Body of pancreas (tissue), 4 donors: ENCODE measurements around the gene HADH. TPM values are rescaled to one million over a fixed set of nuclear protein-coding genes. Genes with fewer than 3 reads are reported as not detected.

Source experiments
- ATAC-seq: fragments of 150-250 bp; one replicate; pipeline ENCODE4 v1.9.1; 2016
- DNase-seq, 4 donors: peaks; one replicate each; pipeline ENCODE4 v3.0.0-alpha.2; 2019
- H3K27ac ChIP-seq, 4 donors: fragments of 200-600 bp; sonication (generic); 1 replicate in 3 of 4; 2 replicates in 1 of 4; pipeline versions ENCODE4 v1.5.1 to v1.6.1; 2016 to 2019; ENCODE audit warnings: mild to moderate bottlenecking in 1 of 4, mixed read lengths in 1 of 4, moderate library complexity in 1 of 4
- H3K27me3 ChIP-seq, 2 donors: fragments of 200-600 bp; sonication (generic); one replicate each; pipeline ENCODE4 v1.6.0; 2016; ENCODE audit warnings: mild to moderate bottlenecking in 1 of 2
- H3K36me3 ChIP-seq, 2 donors: fragments of 200-600 bp; sonication (generic); replicated peaks in 1 of 2; 2 replicates each; pipeline ENCODE4 v1.5.1; 2016; ENCODE audit warnings: low read depth in 2 of 2; ENCODE audit not compliant: insufficient read depth in 1 of 2
- H3K4me1 ChIP-seq: fragments of 200-600 bp; sonication (generic); one replicate; pipeline ENCODE4 v1.6.0; 2016
- H3K4me3 ChIP-seq, 2 donors: fragments of 200-600 bp; sonication (generic); 1 replicate in 1 of 2; 2 replicates in 1 of 2; pipeline ENCODE4 v1.5.1; 2016 to 2019
- H3K9me3 ChIP-seq, 3 donors: fragments of 200-600 bp; sonication (generic); 1 replicate in 2 of 3; 2 replicates in 1 of 3; pipeline ENCODE4 v1.5.1; 2016
- POLR2A ChIP-seq, 3 donors: fragments of 450-650 bp; IDR thresholded peaks; one replicate each; pipeline ENCODE4 v1.6.1; 2016; ENCODE audit warnings: antibody characterized with exemption in 3 of 3, mild to moderate bottlenecking in 2 of 3
- WGBS, 2 donors: methylation state at CpG; one replicate each; pipeline ENCODE4 v1.1.5; 2017; 5-methylcytosine and 5-hydroxymethylcytosine counted together
- intact Hi-C: fragments of 100-400 bp; cut with DNase I; formaldehyde crosslinking; loops from one replicate; pipeline ENCODE4 v1.15.1; 2023
- total RNA-seq, 2 donors: library from RNA; depleted of rRNA; stranded (reverse); fragments of >200 nt; gene quantifications; one replicate each; pipeline ENCODE4 v1.1.0, GENCODE V29; 2016
- TF ChIP-seq, protein P1 (sequence below), 7 experiments: fragments of 450-650 bp in 4 of 7; fragments of 200-600 bp in 3 of 7; sonication (generic) in 3 of 7; IDR thresholded peaks; one replicate each; pipeline ENCODE4 v1.5.1; 2016 to 2019; ENCODE audit warnings: antibody characterized with exemption in 7 of 7

HADH gene
- total RNA-seq, 2 donors from 2014 or later, result 23.9 to 34.6 TPM

DNA sequence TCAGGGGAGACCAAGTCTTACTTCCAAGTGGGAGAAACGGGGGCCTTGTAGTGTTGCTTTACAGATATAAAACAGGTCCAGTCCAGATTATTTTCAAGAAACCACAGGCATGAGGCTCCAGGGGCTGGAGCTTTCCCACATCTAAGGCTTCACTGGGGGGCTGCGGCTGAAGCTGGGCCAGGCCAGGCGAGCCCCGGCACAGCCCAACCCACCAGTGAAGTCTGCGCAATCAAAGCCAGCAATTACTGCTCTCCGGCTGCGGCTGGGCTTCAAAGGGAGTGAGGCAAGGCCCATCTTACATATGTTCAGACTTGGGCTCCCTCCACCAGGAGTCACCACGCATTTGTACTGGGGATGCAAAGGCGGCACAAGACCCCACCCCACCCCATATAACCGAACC lies 61.7 kb downstream of the HADH start:
- WGBS, 2 donors, result 72 to 89% methylated on average over 4 to 10 of the region's 10 CpGs
- DNase-seq, result no peak
- Histone ChIP-seq H3K36me3 (no peaks in the 10 kb centered on the region), H3K27ac (no peak overlapping the region), H3K27me3 (no peaks in the 10 kb centered on the region), H3K9me3 (no peaks in the 10 kb centered on the region), H3K4me1 (no peaks in the 10 kb centered on the region), H3K4me3 (no peak overlapping the region)
- ATAC-seq, result no peak
- intact Hi-C loops, result no loop called here
- TF ChIP-seq, protein P1, sequence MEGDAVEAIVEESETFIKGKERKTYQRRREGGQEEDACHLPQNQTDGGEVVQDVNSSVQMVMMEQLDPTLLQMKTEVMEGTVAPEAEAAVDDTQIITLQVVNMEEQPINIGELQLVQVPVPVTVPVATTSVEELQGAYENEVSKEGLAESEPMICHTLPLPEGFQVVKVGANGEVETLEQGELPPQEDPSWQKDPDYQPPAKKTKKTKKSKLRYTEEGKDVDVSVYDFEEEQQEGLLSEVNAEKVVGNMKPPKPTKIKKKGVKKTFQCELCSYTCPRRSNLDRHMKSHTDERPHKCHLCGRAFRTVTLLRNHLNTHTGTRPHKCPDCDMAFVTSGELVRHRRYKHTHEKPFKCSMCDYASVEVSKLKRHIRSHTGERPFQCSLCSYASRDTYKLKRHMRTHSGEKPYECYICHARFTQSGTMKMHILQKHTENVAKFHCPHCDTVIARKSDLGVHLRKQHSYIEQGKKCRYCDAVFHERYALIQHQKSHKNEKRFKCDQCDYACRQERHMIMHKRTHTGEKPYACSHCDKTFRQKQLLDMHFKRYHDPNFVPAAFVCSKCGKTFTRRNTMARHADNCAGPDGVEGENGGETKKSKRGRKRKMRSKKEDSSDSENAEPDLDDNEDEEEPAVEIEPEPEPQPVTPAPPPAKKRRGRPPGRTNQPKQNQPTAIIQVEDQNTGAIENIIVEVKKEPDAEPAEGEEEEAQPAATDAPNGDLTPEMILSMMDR (IDR thresholded peaks at IDR 0.05), result no peak
- no peak for TF ChIP-seq POLR2A (IDR thresholded peaks at IDR 0.05)

GRCh38 chr4:108052558-108053120 lies 63.0 kb downstream of the HADH start:
- Histone ChIP-seq H3K9me3 (no peaks in the 10 kb centered on the region), H3K4me3 (no peak overlapping the region), H3K27me3 (no peaks in the 10 kb centered on the region), H3K36me3 (no peaks in the 10 kb centered on the region), H3K4me1 (no peaks in the 10 kb centered on the region), H3K27ac (no peak overlapping the region)
- DNase-seq (no peak), ATAC-seq (no peak)
- TF ChIP-seq, protein P1 (IDR thresholded peaks at IDR 0.05), result no peak
- TF ChIP-seq POLR2A (IDR thresholded peaks at IDR 0.05), result no peak
- 67 to 89% methylated on average over 2 of the region's 2 CpGs for WGBS, 2 donors
- intact Hi-C loops, result no loop called here

- DNase-seq (no peak), ATAC-seq (peak; percentile 45)
- H3K9me3 ChIP-seq, result no peaks in the 10 kb centered on the region
- no peaks in the 10 kb centered on the region for H3K36me3 ChIP-seq
- intact Hi-C loops, result no loop called here
- WGBS, 2 donors, result 44 to 48% methylated on average over 1 of the region's 1 CpG
- no peak overlapping the region for H3K27ac ChIP-seq
- TF ChIP-seq, protein P1 (IDR thresholded peaks at IDR 0.05), result no peak
- no peak for TF ChIP-seq POLR2A (IDR thresholded peaks at IDR 0.05)
- H3K4me3 ChIP-seq, result no peak overlapping the region
- H3K27me3 ChIP-seq, result no peaks in the 10 kb centered on the region
- no peaks in the 10 kb centered on the region for H3K4me1 ChIP-seq
These were observed 63.6 kb downstream of the HADH start for GRCh38 chr4:108053251-108053711.

- no peak for TF ChIP-seq POLR2A (IDR thresholded peaks at IDR 0.05)
- TF ChIP-seq, protein P1 (IDR thresholded peaks at IDR 0.05), result no peak
- Histone ChIP-seq H3K27me3 (no peaks in the 10 kb centered on the region), H3K9me3 (no peaks in the 10 kb centered on the region), H3K4me3 (no peak overlapping the region), H3K27ac (no peak overlapping the region), H3K36me3 (no peaks in the 10 kb centered on the region), H3K4me1 (no peaks in the 10 kb centered on the region)
- no peak for DNase-seq
- WGBS, 2 donors, result 79 to 84% methylated on average over 16 of the region's 16 CpGs
- intact Hi-C loops, result no loop called here
- no peak for ATAC-seq
These were observed 64.4 kb downstream of the HADH start for GRCh38 chr4:108054025-108054638.

- whole genome bisulfite sequencing, 2 donors, result 78 to 91% methylated on average over 3 of the region's 3 CpGs
- DNase-seq (no peak), ATAC-seq (no peak)
- H3K27me3 ChIP-seq, result no peaks in the 10 kb centered on the region
- H3K4me1 ChIP-seq, result no peaks in the 10 kb centered on the region
- no peaks in the 10 kb centered on the region for H3K36me3 ChIP-seq
- H3K27ac ChIP-seq, result no peak overlapping the region
- H3K4me3 ChIP-seq, result no peak overlapping the region
- H3K9me3 ChIP-seq, result no peaks in the 10 kb centered on the region
- no peak for TF ChIP-seq POLR2A (IDR thresholded peaks at IDR 0.05)
- TF ChIP-seq, protein P1 (IDR thresholded peaks at IDR 0.05), result no peak
- intact Hi-C loops, result no loop called here
These were observed 66.1 kb downstream of the HADH start for GRCh38 chr4:108055787-108056186.
